IMR-90 (cell line): ENCODE data around the gene C10orf90. TPM values are rescaled to one million over a fixed set of nuclear protein-coding genes. Genes with fewer than 3 reads are reported as not detected.

Experiments
- ATAC-seq: fragments of 200-7000 bp; cut with Tn5 transposase; 2 replicates; pipeline ENCODE4 v1.9.1; 2020; ENCODE audit warnings: low read depth, mild to moderate bottlenecking, moderate library complexity
- BruUV-seq: library from RNA; stranded (reverse); fragments of 400-500 nt; replicated peaks from 2 replicates; lab custom pipeline; 2021; lab: Mats Ljungman, UMichigan
- CTCF ChIA-PET: fragments of 300-600 bp; formaldehyde crosslinking; extraction: SDS; loops from one replicate; lab custom pipeline; 2021; ENCODE audit warnings: antibody characterized with exemption; lab: Yijun Ruan, JAX
- POLR2A ChIA-PET: fragments of 300-600 bp; sonication (Branson Sonifier 250); formaldehyde crosslinking; loops from one replicate; lab custom pipeline; 2022; ENCODE audit warnings: antibody characterized with exemption; ENCODE audit not compliant: unreplicated experiment; lab: Charles Lee
- DNase-seq: peaks from one replicate; pipeline ENCODE4 v3.0.0; 2013
- H2AFZ ChIP-seq: replicated peaks from 2 replicates; pipeline ENCODE3; 2013; ENCODE audit warnings: low read length, mild to moderate bottlenecking; ENCODE audit not compliant: poor library complexity
- H2AK5ac ChIP-seq: 2 replicates; pipeline ENCODE4 v1.6.1; 2013; ENCODE audit warnings: low read depth, low read length, inconsistent platforms
- H2AK9ac ChIP-seq: replicated peaks from 2 replicates; pipeline ENCODE3; 2013; ENCODE audit warnings: mild to moderate bottlenecking, low read depth, low read length, moderate library complexity; ENCODE audit not compliant: poor library complexity
- H2BK120ac ChIP-seq: 2 replicates; pipeline ENCODE4 v1.6.1; 2013; ENCODE audit warnings: low read depth, low read length, inconsistent platforms
- H2BK15ac ChIP-seq: 3 replicates; pipeline ENCODE4 v1.6.1; 2013; ENCODE audit warnings: low read depth, low read length, inconsistent platforms
- H2BK20ac ChIP-seq: 2 replicates; pipeline ENCODE4 v1.6.1; 2013; ENCODE audit warnings: low read depth, mild to moderate bottlenecking, inconsistent platforms, low read length, moderate library complexity
- H2BK5ac ChIP-seq: 2 replicates; pipeline ENCODE4 v1.6.1; 2013; ENCODE audit warnings: mild to moderate bottlenecking, low read depth, low read length, inconsistent platforms; ENCODE audit not compliant: poor library complexity, severe bottlenecking
- H3K14ac ChIP-seq: replicated peaks from 2 replicates; pipeline ENCODE4 v1.6.1; 2013; ENCODE audit warnings: low read depth, low read length, inconsistent platforms
- H3K18ac ChIP-seq: 2 replicates; pipeline ENCODE4 v1.6.1; 2013; ENCODE audit warnings: low read depth, low read length, control low read depth
- H3K23ac ChIP-seq: 2 replicates; pipeline ENCODE4 v1.6.1; 2013; ENCODE audit warnings: low read depth, low read length, inconsistent platforms
- H3K27ac ChIP-seq: 2 replicates; pipeline ENCODE4 v1.5.1; 2013; ENCODE audit warnings: mild to moderate bottlenecking, control low read depth, low read length; ENCODE audit not compliant: insufficient read depth
- H3K27me3 ChIP-seq: 2 replicates; pipeline ENCODE4 v1.6.1; 2013; ENCODE audit warnings: low read length; ENCODE audit not compliant: control insufficient read depth, insufficient read depth
- H3K36me3 ChIP-seq: 2 replicates; pipeline ENCODE4 v1.6.1; 2013; ENCODE audit warnings: low read length, mixed read lengths; ENCODE audit not compliant: control insufficient read depth, insufficient read depth
- H3K4ac ChIP-seq: 2 replicates; pipeline ENCODE4 v1.6.1; 2013; ENCODE audit warnings: low read depth, low read length, inconsistent platforms
- H3K4me1 ChIP-seq: 2 replicates; pipeline ENCODE4 v1.6.1; 2013; ENCODE audit warnings: low read length, mixed read lengths; ENCODE audit not compliant: control insufficient read depth, insufficient read depth
- H3K4me2 ChIP-seq: 2 replicates; pipeline ENCODE4 v1.6.1; 2013; ENCODE audit warnings: low read depth, mild to moderate bottlenecking, control low read depth, low read length, moderate library complexity
- H3K4me3 ChIP-seq: 2 replicates; pipeline ENCODE4 v1.5.1; 2013; ENCODE audit warnings: low read depth, mild to moderate bottlenecking, control low read depth, low read length, moderate library complexity; ENCODE audit not compliant: insufficient read depth
- H3K56ac ChIP-seq: 2 replicates; pipeline ENCODE4 v1.6.1; 2013; ENCODE audit warnings: low read length, inconsistent platforms; ENCODE audit not compliant: insufficient read depth; ENCODE audit errors: extremely low read depth
- H3K79me1 ChIP-seq, 2 experiments: 2 replicates each; pipeline ENCODE4 v1.6.1; 2013; ENCODE audit warnings: low read length in 2 of 2, inconsistent platforms in 1 of 2, low read depth in 1 of 2
- H3K9ac ChIP-seq: 2 replicates; pipeline ENCODE4 v1.6.1; 2013; ENCODE audit warnings: low read depth, low read length, control low read depth
- H3K9me1 ChIP-seq: 2 replicates; pipeline ENCODE4 v1.6.1; 2013; ENCODE audit warnings: low read length, inconsistent platforms; ENCODE audit not compliant: insufficient read depth
- H3K9me3 ChIP-seq: 2 replicates; pipeline ENCODE4 v1.6.1; 2013; ENCODE audit warnings: low read length; ENCODE audit not compliant: control insufficient read depth, insufficient read depth
- H4K20me1 ChIP-seq: 2 replicates; pipeline ENCODE4 v1.6.1; 2013; ENCODE audit warnings: low read length, inconsistent platforms; ENCODE audit not compliant: insufficient read depth
- H4K5ac ChIP-seq: 2 replicates; pipeline ENCODE4 v1.6.1; 2013; ENCODE audit warnings: mild to moderate bottlenecking, low read depth, low read length, control low read depth
- H4K8ac ChIP-seq, 2 experiments: 2 replicates each; pipeline ENCODE4 v1.6.1; 2013; ENCODE audit warnings: low read depth in 2 of 2, low read length in 2 of 2, control low read depth in 1 of 2, inconsistent platforms in 1 of 2
- H4K91ac ChIP-seq: 2 replicates; pipeline ENCODE4 v1.6.1; 2013; ENCODE audit warnings: low read depth, low read length, inconsistent platforms; ENCODE audit not compliant: insufficient read depth
- CHD1 ChIP-seq: IDR thresholded peaks from 2 replicates; pipeline ENCODE4 v1.6.1; 2012; ENCODE audit warnings: low read depth, low read length, improper control_type of control experiment
- ELK1 ChIP-seq: fragments of 150-350 bp; IDR thresholded peaks from 2 replicates; pipeline ENCODE4 v1.6.1; 2016; ENCODE audit warnings: low read depth, mild to moderate bottlenecking, low read length, moderate library complexity, borderline replicate concordance
- RAD21 ChIP-seq: IDR thresholded peaks from 2 replicates; pipeline ENCODE4 v1.6.1; 2012; ENCODE audit warnings: low read length, improper control_type of control experiment
- SMC3 ChIP-seq: fragments of 150-350 bp; IDR thresholded peaks from 2 replicates; pipeline ENCODE4 v1.6.1; 2016; ENCODE audit warnings: low read depth, mild to moderate bottlenecking, antibody characterized with exemption, low read length, moderate library complexity
- WGBS, 2 experiments: methylation state at CpG; one replicate each; pipeline versions ENCODE4 v1.1.5 to v1.1.7; 2013; ENCODE audit warnings: missing lambda C conversion rate in 2 of 2; ENCODE audit not compliant: insufficient read length in 1 of 2; ENCODE audit errors: extremely low coverage in 2 of 2; 5-methylcytosine and 5-hydroxymethylcytosine counted together
- dilution Hi-C: fragments of 300-500 bp; cut with HindIII; formaldehyde crosslinking; loops from one replicate; pipeline ENCODE4 v1.14.3; 2018; ENCODE audit warnings: low sequenced_read_pairs; ENCODE audit not compliant: unreplicated experiment
- in situ Hi-C: fragments of 300-500 bp; cut with MboI; formaldehyde crosslinking; loops from 3 replicates; pipeline ENCODE4 v1.14.3; 2019; ENCODE audit warnings: low sequenced_read_pairs, inconsistent platforms, mixed read lengths
- intact Hi-C: fragments of 100-400 bp; cut with micrococcal nuclease; formaldehyde crosslinking; loops from 2 replicates; pipeline ENCODE4 v1.10.0; 2022
- polyA plus RNA-seq, 3 experiments: library from polyadenylated mRNA; depleted of rRNA; stranded (reverse); fragments of >200 nt; gene quantifications; 2 replicates each; pipeline ENCODE4 v1.2.3, GENCODE V29; 2012; ENCODE audit warnings: low replicate concordance in 1 of 3
- total RNA-seq: library from RNA; depleted of rRNA; stranded (reverse); fragments of >200 nt; gene quantifications from 2 replicates; pipeline ENCODE4 v1.2.3, GENCODE V29; 2012

Gene C10orf90
- total and polyA plus RNA-seq, 2 of the 4 experiments (the other 2 are of a cell fraction) = 0.05 to 0.18 TPM

GRCh38 chr10:126508535-126509040 is 161.9 kb downstream of the C10orf90 start:
- H3K23ac ChIP-seq = no peak overlapping the region
- H4K91ac ChIP-seq = no peak overlapping the region
- no peak overlapping the region for H2AK5ac ChIP-seq
- no peaks in the 10 kb centered on the region for H3K79me1 ChIP-seq
- H3K14ac ChIP-seq = no peak overlapping the region
- no peak overlapping the region for H2AK9ac ChIP-seq
- H3K27ac ChIP-seq = no peak overlapping the region
- no peak overlapping the region for H2BK5ac ChIP-seq
- no peak overlapping the region for H3K4me2 ChIP-seq
- no peak overlapping the region for H3K56ac ChIP-seq
- in situ Hi-C loops (no loop called here), dilution Hi-C loops (no loop called here), intact Hi-C loops (loop anchor here (10.0 kb wide), 1 partner anchor 374 kb away; no protein-coding TSS in a partner anchor)
- H2BK120ac ChIP-seq = no peak overlapping the region
- ATAC-seq (no peak), DNase-seq (no peak)
- no TSS peak for BruUV-seq
- no peak overlapping the region for H3K9ac ChIP-seq
- TF ChIP-seq CHD1 = no peak
- TF ChIP-seq SMC3 = no peak
- TF ChIP-seq RAD21 = no peak
- no peak for TF ChIP-seq ELK1
- peaks cover 14% of the 10 kb centered on the region for H3K27me3 ChIP-seq
- no peaks in the 10 kb centered on the region for H3K4me1 ChIP-seq
- no peak overlapping the region for H4K8ac ChIP-seq
- POLR2A ChIA-PET = no interaction called here
- H4K20me1 ChIP-seq = no peaks in the 10 kb centered on the region
- 33% methylated on average over 2 of the region's 9 CpGs; no CpG with 5 or more reads in 1 of the 2 experiments for WGBS, 2 experiments
- no peak overlapping the region for H4K5ac ChIP-seq
- no peak overlapping the region for H3K4ac ChIP-seq
- CTCF ChIA-PET = no interaction called here
- no peak overlapping the region for H3K4me3 ChIP-seq
- no peak overlapping the region for H3K18ac ChIP-seq
- H2BK20ac ChIP-seq = no peak overlapping the region
- no peaks in the 10 kb centered on the region for H3K36me3 ChIP-seq
- H2BK15ac ChIP-seq = no peak overlapping the region
- H2AFZ ChIP-seq = no peak overlapping the region
- H3K9me3 ChIP-seq = no peaks in the 10 kb centered on the region
- no peaks in the 10 kb centered on the region for H3K9me1 ChIP-seq
